Measurements from ENCODE around the gene KCNK13. TPM values are rescaled to one million over a fixed set of nuclear protein-coding genes. Genes with fewer than 3 reads are reported as not detected.

Gene KCNK13
- total and polyA plus RNA-seq, 8 donors = 0.08 to 0.97 (median 0.13) TPM; not detected in 2

DNA sequence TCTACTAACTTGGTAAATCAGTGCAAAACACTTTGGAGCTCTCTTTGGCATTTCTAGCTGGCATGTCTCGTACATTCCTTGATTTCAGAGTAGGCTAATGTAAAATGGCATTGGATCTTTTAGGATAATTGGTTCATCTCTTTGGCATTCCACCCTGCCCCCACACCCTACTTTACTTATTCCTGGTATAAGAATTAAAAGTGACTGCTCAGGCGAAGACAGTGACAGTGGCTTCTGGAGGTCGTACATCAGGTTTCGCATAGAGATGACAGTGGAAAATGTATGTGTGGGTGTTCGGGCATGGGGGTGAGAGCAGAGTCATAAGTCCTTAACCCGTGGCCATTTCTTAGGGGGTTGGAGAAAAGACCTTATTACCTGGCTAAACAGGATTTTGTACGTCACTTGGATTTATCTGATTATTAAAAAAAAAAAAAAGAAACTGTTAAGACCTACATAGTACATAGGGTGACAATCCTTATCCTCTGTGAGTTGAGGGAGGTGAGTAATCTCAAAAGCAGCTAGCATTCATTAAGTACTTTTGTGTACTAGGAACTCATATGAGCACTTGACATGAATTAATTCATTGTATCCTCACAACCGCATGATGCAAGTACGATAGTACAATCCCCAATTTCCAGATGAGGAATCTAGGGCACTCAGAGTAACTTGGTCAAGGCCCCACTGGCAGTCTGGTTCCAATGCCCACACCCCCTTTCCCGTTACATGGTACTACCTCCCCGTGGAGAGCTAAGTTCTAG, 22.4 kb upstream of the KCNK13 start:
- intact Hi-C loops (cut with DNase I) = no loop called here
- Histone ChIP-seq H3K27me3 (no peaks in the 10 kb centered on the region), H3K36me3 (no peaks in the 10 kb centered on the region), H3K9me3 (no peaks in the 10 kb centered on the region), H3K27ac (no peak overlapping the region), H3K4me1 (no peaks in the 10 kb centered on the region), H3K4me3 (no peak overlapping the region)
- ATAC-seq = no peak
- WGBS, 2 donors = 96 to 97% methylated on average over 11 of the region's 11 CpGs
- FAIRE-seq = no peak
- TF ChIP-seq, protein P1, sequence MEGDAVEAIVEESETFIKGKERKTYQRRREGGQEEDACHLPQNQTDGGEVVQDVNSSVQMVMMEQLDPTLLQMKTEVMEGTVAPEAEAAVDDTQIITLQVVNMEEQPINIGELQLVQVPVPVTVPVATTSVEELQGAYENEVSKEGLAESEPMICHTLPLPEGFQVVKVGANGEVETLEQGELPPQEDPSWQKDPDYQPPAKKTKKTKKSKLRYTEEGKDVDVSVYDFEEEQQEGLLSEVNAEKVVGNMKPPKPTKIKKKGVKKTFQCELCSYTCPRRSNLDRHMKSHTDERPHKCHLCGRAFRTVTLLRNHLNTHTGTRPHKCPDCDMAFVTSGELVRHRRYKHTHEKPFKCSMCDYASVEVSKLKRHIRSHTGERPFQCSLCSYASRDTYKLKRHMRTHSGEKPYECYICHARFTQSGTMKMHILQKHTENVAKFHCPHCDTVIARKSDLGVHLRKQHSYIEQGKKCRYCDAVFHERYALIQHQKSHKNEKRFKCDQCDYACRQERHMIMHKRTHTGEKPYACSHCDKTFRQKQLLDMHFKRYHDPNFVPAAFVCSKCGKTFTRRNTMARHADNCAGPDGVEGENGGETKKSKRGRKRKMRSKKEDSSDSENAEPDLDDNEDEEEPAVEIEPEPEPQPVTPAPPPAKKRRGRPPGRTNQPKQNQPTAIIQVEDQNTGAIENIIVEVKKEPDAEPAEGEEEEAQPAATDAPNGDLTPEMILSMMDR (IDR thresholded peaks at IDR 0.05) = no peak
- DNase-seq = no peak

DNA sequence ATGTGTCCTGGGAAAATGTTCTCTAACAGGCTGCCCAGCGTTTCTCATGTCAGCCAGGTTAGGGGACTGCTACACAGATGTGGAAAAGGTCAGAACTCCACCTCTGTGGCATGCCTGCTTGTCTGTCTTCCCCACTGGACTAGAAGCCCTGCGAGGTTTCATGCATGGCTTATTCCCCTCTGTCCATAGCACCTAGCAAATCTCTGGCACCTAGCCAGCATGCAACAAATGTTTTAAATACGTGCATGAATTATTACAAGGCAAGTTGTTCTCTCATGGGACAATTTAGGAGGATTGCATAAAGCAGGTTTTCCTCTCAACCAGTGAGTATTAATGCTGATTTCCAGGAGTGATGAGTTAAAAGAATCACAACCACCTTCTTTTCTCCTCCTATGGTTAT, 21.4 kb upstream of the KCNK13 start:
- FAIRE-seq (no peak), DNase-seq (no peak), ATAC-seq (no peak)
- no peak overlapping the region for H3K4me3 ChIP-seq
- H3K4me1 ChIP-seq = no peaks in the 10 kb centered on the region
- TF ChIP-seq, protein P1 (IDR thresholded peaks at IDR 0.05) = no peak
- no peaks in the 10 kb centered on the region for H3K27me3 ChIP-seq
- no peaks in the 10 kb centered on the region for H3K9me3 ChIP-seq
- H3K36me3 ChIP-seq = no peaks in the 10 kb centered on the region
- no peak overlapping the region for H3K27ac ChIP-seq
- intact Hi-C loops (cut with DNase I) = no loop called here
- WGBS, 2 donors = 88% methylated on average over 3 of the region's 3 CpGs

DNA sequence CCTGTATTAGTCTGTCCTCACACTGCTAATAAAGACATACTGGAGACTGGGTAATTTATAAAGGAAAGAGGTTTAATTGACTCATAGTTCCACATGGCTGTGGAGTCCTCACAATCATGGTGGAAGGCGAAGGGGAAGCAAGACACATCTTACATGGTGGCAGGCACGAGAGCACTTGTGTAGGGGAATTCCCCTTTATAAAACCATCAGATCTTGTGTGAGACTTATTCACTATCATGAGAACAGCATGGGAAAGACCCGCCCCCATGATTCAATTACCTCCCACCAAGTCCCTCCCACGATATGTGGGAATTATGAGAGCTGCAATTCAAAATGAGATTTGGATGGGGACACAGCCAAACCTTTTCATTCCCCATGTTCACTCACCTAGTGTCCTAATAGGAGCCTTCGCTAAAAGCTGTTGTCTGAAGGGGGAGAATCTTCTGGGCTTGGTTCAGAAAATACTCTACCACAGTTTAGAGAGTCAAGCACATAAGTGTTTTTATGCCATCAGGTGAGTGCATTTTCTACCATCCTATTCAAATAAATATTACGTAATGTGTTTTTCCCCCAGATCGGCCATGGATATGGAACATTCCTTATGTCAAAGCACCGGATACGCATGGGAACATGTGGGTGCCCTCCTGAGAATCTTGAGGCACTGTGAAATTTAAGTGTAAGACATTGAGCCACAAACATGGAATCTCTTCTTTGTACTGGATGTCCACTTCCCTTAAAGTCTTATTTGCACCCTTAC, 19.1 kb upstream of the KCNK13 start:
- no peaks in the 10 kb centered on the region for H3K9me3 ChIP-seq
- no peaks in the 10 kb centered on the region for H3K4me1 ChIP-seq
- TF ChIP-seq, protein P1 (IDR thresholded peaks at IDR 0.05) = no peak
- DNase-seq = no peak
- no peaks in the 10 kb centered on the region for H3K36me3 ChIP-seq
- FAIRE-seq = no peak
- WGBS, 2 donors = 92 to 94% methylated on average over 9 of the region's 9 CpGs
- ATAC-seq = no peak
- H3K27me3 ChIP-seq = no peaks in the 10 kb centered on the region
- H3K27ac ChIP-seq = no peak overlapping the region
- intact Hi-C loops (cut with DNase I) = no loop called here
- H3K4me3 ChIP-seq = no peak overlapping the region

DNA sequence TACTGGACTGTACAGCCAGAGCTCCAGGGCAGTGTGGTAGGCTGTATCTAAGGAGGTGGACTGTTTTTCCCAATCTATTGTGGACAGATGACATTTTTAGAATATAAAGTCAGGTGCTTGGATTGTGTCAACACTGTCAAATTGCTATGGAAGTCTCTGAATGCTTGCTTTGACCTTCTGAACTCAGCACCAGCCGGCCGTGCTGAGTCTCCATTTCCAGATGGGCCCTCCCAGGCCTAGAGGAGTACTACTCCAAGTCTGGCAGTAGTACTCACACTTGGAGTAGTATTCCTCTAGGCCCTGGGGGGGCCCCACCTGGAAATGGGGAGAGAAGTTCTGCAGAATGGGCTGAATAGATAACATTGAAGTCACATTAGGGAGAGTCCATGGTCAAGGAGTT, 16.2 kb upstream of the KCNK13 start:
- Histone ChIP-seq H3K27ac (no peak overlapping the region), H3K4me1 (no peaks in the 10 kb centered on the region), H3K27me3 (no peaks in the 10 kb centered on the region), H3K4me3 (no peak overlapping the region), H3K36me3 (no peaks in the 10 kb centered on the region), H3K9me3 (no peaks in the 10 kb centered on the region)
- intact Hi-C loops (cut with DNase I) = no loop called here
- DNase-seq = no peak
- no peak for ATAC-seq
- FAIRE-seq = no peak
- WGBS, 2 donors = 57 to 62% methylated on average over 2 of the region's 2 CpGs
- TF ChIP-seq, protein P1 (IDR thresholded peaks at IDR 0.05) = no peak

DNA sequence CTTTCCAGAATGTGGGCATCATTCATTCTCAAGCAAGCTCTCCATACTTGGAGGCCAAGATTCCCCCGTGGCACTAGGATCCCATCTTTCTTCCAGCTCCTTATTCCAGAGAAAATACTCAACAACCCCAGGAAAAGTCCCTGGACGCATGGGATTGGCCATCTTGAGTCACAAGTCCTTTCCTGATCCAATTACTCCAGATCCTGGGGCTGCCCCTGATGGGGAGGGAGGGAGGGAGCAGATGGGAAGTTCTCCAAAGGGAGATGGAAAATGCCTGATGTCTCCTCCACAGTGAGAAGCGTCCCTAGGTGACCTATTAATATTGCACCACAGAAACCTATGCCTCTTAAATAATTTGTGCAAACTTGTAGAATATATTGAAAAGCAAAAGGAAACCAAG, 12.4 kb upstream of the KCNK13 start:
- Histone ChIP-seq H3K4me3 (no peak overlapping the region), H3K9me3 (no peaks in the 10 kb centered on the region), H3K4me1 (no peaks in the 10 kb centered on the region), H3K27me3 (no peaks in the 10 kb centered on the region), H3K36me3 (no peaks in the 10 kb centered on the region), H3K27ac (no peak overlapping the region)
- DNase-seq (no peak), ATAC-seq (no peak), FAIRE-seq (no peak)
- intact Hi-C loops (cut with DNase I) = no loop called here
- WGBS, 2 donors = 61 to 70% methylated on average over 3 of the region's 3 CpGs
- TF ChIP-seq, protein P1 (IDR thresholded peaks at IDR 0.05) = no peak

All from pancreas (tissue), 10 donors.